Measurements from ENCODE around the gene KCTD19. TPM values are rescaled to one million over a fixed set of nuclear protein-coding genes. Genes with fewer than 3 reads are reported as not detected.

KCTD19 gene
- total RNA-seq, 6 experiments from 2014 or later: not detected

GRCh38 chr16:67311607-67312488 lies 14.7 kb downstream of the KCTD19 start:
- Mint-ChIP-seq H3K4me1 (ENCODE audit: low read depth) (peaks cover 29% of the 10 kb centered on the region), H3K27me3 (ENCODE audit: insufficient read depth) (peaks cover 7% of the 10 kb centered on the region), H3K36me3 (ENCODE audit: low read depth) (no peaks in the 10 kb centered on the region), H3K27ac (peak overlapping the region; percentile 92), H3K9me3 (no peaks in the 10 kb centered on the region), H3K4me3 (peak overlapping the region; percentile 60)
- TF ChIP-seq CTCF (IDR thresholded peaks at IDR 0.05): no peak
- peak; percentile 100 for DNase-seq

- TF ChIP-seq CTCF (IDR thresholded peaks at IDR 0.05): no peak
- H3K27me3 Mint-ChIP-seq (ENCODE audit: insufficient read depth): peaks cover 4% of the 10 kb centered on the region
- no peak for DNase-seq
- no peaks in the 10 kb centered on the region for H3K9me3 Mint-ChIP-seq
- peaks cover 32% of the 10 kb centered on the region for H3K4me1 Mint-ChIP-seq (ENCODE audit: low read depth)
- H3K36me3 Mint-ChIP-seq (ENCODE audit: low read depth): no peaks in the 10 kb centered on the region
- peak overlapping the region; percentile 92 for H3K27ac Mint-ChIP-seq
- no peak overlapping the region for H3K4me3 Mint-ChIP-seq
Measured at GRCh38 chr16:67310561-67310960, 16.0 kb downstream of the KCTD19 start.

- H3K27me3 Mint-ChIP-seq (ENCODE audit: insufficient read depth): peaks cover 4% of the 10 kb centered on the region; the same call in 1 of the 2 replicates
- H3K9me3 Mint-ChIP-seq: no peaks in the 10 kb centered on the region
- no peak for DNase-seq
- peak; percentile 31 for TF ChIP-seq CTCF (IDR thresholded peaks at IDR 0.05)
- H3K4me3 Mint-ChIP-seq: no peak overlapping the region
- no peak overlapping the region for H3K27ac Mint-ChIP-seq
- peaks cover 21% of the 10 kb centered on the region for H3K4me1 Mint-ChIP-seq (ENCODE audit: low read depth)
- H3K36me3 Mint-ChIP-seq (ENCODE audit: low read depth): no peaks in the 10 kb centered on the region
Measured at GRCh38 chr16:67305216-67306071, 21.1 kb downstream of the KCTD19 start.

GRCh38 chr16:67304020-67304419 lies 22.5 kb downstream of the KCTD19 start:
- no peak overlapping the region for H3K4me3 Mint-ChIP-seq
- H3K27me3 Mint-ChIP-seq (ENCODE audit: insufficient read depth): peaks cover 3% of the 10 kb centered on the region; the same call in 1 of the 2 replicates
- no peaks in the 10 kb centered on the region for H3K9me3 Mint-ChIP-seq
- H3K4me1 Mint-ChIP-seq (ENCODE audit: low read depth): peaks cover 18% of the 10 kb centered on the region
- no peak for TF ChIP-seq CTCF (IDR thresholded peaks at IDR 0.05)
- H3K27ac Mint-ChIP-seq: no peak overlapping the region
- DNase-seq: peak; percentile 36
- H3K36me3 Mint-ChIP-seq (ENCODE audit: low read depth): no peaks in the 10 kb centered on the region

GRCh38 chr16:67302970-67303369 lies 23.6 kb downstream of the KCTD19 start:
- Mint-ChIP-seq H3K4me3 (no peak overlapping the region), H3K27me3 (ENCODE audit: insufficient read depth) (peaks cover 3% of the 10 kb centered on the region; the same call in 1 of the 2 replicates), H3K27ac (no peak overlapping the region), H3K9me3 (no peaks in the 10 kb centered on the region), H3K4me1 (ENCODE audit: low read depth) (peaks cover 18% of the 10 kb centered on the region), H3K36me3 (ENCODE audit: low read depth) (no peaks in the 10 kb centered on the region)
- no peak for TF ChIP-seq CTCF (IDR thresholded peaks at IDR 0.05)
- DNase-seq: no peak
